ENCODE results near the gene PTGES.

- TF ChIP-seq CTCF (IDR thresholded peaks at IDR 0.05), result no peak
- no peak for TF ChIP-seq EP300 (IDR thresholded peaks at IDR 0.05)
Observed at GRCh38 chr9:129732946-129733631, 19.8 kb downstream of the PTGES start.
